SHP77 treated with DMSO at 0.1 percent for 48 hours (cell line): ENCODE results near the gene CELA2A.
"Not testable (repeated sequence)": the region's sequence is repeated elsewhere in the genome, so short reads cannot be mapped to it uniquely, and the experiment has no call there.

ENCODE experiments used
- DNase-seq: peaks from one replicate; lab custom pipeline; 2025; lab: John Stamatoyannopoulos, UW

The CELA2A gene

GRCh38 chr1:15425521-15425920 lies 31.0 kb upstream of the CELA2A start:
- DNase-seq: no peak

DNA sequence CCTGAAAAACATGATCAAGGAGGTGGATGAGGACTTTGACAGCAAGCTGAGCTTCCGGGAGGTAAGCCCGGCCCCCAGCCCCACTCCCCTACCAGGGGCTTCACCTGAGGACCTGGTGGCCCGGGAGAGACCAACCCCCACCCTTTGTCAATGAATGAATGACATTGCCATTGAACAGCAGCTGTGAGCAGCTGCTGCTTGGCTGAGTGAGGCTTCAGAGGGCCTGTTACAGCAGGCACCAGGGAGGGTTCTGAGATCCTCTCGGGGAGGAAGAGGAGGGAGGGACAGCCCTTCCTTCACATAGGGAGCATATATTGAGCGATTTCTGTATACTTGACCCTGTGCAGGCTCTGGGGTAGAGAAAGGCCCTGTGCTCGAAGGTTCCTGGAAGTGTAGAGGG lies 30.6 kb upstream of the CELA2A start:
- no peak for DNase-seq

GRCh38 chr1:15426492-15427279 lies 29.8 kb upstream of the CELA2A start:
- DNase-seq: no peak

GRCh38 chr1:15427280-15427666 lies 29.3 kb upstream of the CELA2A start:
- no peak for DNase-seq

- not testable (repeated sequence) for DNase-seq
Measured at GRCh38 chr1:15428252-15428651, 28.3 kb upstream of the CELA2A start.

GRCh38 chr1:15428815-15429435 lies 27.6 kb upstream of the CELA2A start:
- no peak for DNase-seq

GRCh38 chr1:15429701-15430149 lies 26.8 kb upstream of the CELA2A start:
- DNase-seq: no peak

DNA sequence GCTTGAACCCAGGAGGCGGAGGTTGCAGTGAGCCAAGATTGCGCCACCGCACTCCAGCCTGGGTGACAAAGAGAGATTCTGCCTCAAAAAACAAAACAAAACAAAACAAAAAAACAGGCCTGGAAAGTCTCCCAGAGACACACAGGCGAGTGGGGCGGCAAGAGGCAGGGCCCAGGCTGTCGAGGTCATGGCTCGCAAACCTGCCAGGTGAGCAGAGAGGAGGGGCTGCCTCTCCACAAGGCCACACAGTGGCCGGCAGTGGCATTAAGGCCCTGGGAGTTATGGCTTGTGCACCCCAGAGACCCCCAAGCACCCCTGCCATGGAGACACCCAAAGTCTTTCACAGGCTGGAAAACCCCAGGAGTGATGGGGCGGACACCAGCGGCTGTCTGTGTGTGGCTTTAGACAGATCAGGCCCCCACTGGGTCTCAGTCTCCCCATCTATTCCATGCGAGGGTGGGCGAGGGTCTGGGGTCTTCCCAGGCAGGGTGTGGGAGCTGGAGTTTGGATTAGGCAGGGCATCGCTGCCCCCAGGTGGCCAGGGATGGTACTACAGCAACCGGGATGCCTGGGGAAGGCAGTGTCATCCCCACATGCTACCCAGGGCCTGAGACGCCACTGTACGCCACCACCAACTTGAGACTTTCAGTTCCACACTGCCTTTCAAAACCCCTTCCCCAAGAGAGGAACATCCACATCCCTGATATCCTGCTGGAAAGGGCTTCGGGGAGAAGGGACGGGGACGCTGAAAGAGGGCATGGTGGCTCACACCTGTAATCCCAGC lies 25.6 kb upstream of the CELA2A start:
- DNase-seq: no peak

GRCh38 chr1:15431571-15431948 lies 25.0 kb upstream of the CELA2A start:
- no peak for DNase-seq

GRCh38 chr1:15432324-15432723 lies 24.2 kb upstream of the CELA2A start:
- DNase-seq: no peak

DNA sequence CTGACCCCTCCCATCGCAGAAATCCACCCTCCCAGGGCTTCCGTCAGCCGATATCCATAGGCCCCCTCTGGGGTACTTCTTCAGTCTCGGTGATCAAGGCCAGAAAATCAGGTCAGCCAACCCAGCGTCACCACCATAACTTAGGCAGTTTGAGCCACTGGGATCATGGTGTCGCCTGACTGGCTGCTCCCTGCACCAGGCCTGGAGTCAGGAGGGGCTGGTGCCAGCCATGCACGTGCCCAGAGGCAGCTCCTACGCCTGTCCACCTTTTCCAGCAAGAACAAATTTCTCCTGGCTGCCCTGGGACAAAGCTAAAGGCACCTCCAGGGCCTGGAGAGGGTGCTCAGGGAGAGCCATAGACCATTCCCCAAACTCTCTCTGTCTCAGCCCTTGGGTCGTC lies 23.1 kb upstream of the CELA2A start:
- no peak for DNase-seq

- not testable (repeated sequence) for DNase-seq
Measured at GRCh38 chr1:15434739-15435138, 21.8 kb upstream of the CELA2A start.

- DNase-seq: no peak
Measured at GRCh38 chr1:15435239-15436077, 21.1 kb upstream of the CELA2A start.

DNA sequence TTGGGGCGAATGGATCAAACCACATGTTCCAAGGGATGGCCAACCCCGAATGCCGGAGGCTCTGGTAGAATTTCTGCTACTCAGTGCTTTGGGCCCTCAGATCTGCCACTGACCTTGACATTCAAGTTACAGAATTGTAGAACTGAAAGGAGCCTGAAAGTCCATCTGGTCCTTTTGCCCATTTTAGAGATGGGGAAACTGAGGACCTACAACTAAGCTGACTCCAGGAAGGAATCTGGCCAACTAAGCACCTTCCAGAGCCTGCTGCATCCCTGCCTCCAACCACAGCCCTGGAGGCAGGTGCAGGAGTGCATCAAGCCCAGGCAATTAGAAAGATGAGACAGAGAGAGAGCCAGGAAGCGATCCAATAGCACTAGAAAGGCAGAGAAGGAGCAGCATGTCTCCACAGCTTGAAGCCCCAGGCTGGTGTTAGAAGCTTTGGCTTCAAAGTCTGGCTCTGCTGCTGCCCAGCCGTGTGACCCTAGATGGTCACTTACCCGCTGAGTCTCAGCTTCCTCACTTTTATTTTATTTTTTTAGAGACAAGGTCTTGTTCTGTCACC lies 19.6 kb upstream of the CELA2A start:
- DNase-seq: no peak

- DNase-seq: no peak
Measured at GRCh38 chr1:15439325-15439724, 17.2 kb upstream of the CELA2A start.

DNA sequence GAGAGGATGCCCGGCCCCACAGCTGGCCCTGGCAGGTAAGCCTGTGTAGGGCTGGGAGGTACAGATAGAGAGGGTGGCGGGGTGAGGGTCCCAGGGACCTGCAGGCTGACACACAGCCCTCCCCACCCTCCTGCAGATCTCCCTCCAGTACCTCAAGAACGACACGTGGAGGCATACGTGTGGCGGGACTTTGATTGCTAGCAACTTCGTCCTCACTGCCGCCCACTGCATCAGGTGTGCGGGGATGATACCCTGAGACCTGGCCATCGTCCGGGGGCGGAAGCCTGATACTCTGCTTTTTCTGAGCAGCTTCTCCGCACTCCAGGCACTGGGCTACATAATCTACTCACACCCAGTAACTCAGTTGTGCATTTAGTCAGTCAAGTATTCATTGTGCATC lies 16.2 kb upstream of the CELA2A start:
- DNase-seq: no peak

DNA sequence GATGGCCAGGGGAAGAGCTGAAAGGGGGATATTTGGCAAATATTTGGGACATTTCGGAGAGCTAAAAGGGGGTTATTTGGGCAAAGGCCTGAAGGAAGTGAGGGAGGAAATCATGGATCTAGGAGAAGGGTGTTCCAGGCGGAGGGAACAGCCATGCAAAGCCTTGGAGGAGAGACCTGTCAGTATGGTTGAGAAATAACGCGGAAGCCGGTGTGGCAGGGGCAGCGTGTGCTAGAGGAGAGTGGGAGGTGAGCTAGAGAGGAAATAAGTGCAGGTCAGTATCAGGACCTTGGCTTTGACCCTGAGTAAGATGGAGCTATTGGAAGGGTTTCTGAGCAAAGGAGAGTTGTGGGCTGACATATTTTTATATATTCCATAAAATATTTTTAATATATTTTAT lies 15.3 kb upstream of the CELA2A start:
- no peak for DNase-seq

DNA sequence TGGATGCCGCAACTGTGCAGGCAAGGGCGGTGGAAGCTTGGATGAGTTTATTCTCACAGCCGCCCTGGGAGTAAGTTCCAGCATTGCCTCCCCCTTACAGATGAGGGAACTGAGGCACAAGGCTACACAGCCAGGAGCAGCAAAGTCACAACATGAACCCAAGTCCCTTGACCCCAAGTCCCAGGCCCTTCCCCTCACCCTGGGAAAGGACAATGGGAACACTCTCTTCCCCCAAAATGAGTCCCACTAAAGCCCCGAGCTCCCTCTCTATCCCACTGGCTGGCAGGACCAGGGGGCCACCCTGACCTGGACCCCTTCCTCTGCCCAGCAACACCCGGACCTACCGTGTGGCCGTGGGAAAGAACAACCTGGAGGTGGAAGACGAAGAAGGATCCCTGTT lies 14.4 kb upstream of the CELA2A start:
- DNase-seq: no peak

- no peak for DNase-seq
Measured at GRCh38 chr1:15442759-15443158, 13.8 kb upstream of the CELA2A start.

DNA sequence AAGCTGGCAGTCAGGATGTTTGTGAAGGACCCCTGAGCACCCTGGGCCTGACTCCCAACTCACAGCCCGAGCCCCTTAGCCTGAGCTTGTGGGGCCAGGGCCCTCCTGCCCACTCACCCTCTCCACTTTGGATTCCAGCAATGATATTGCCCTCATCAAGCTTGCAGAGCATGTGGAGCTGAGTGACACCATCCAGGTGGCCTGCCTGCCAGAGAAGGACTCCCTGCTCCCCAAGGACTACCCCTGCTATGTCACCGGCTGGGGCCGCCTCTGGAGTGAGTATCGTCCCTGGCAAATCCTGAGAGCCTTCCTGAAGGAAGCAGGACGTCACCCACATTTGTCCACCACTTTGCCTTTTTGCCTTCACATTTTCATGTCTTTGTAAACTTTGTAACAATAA lies 13.3 kb upstream of the CELA2A start:
- DNase-seq: no peak

DNA sequence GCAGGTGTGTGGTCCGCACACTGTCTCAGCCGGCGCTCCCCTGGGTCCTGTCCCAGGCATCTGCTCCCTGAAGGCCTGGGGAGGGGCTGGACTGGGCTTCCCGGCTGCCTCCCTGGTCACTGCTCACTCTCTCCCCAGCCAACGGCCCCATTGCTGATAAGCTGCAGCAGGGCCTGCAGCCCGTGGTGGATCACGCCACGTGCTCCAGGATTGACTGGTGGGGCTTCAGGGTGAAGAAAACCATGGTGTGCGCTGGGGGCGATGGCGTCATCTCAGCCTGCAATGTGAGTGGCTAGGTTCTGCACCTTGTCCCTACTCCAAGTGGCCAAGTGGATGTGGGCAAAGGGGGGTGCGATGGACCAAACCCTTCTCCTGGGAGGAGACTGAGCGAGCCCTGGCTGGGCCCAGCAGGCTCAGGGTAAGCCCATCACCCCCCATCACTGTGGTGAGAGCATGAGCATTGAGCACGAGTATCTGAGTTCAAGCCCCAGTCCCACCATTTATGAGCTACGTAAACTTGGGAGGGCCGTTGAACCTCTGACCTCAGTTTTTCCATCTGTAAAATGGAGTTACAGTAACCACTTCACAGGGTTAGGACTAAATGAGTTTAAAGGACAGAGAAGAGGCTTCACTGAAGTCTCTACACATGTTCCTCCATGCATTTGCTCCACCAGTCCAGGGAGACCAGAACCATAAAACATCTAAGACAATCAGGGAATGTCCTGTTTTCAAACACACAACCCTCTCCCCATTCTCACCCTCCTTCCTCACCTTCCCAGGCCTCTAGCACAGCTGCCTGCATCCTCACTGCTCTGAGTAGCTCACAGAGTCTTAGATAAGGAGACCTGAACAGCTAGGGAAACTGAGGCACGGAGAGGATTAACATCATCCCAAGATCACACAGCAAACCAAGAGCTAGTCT lies 11.8 kb upstream of the CELA2A start:
- no peak for DNase-seq
